GM12892 (cell line): ENCODE data around the gene GDPD4.

ENCODE experiments used
- POLR2A ChIP-seq: IDR thresholded peaks from 2 replicates; pipeline ENCODE4 v1.6.1; 2011; ENCODE audit warnings: low read depth, low read length, control low read depth
- TAF1 ChIP-seq: IDR thresholded peaks from 2 replicates; pipeline ENCODE4 v1.6.1; 2011; ENCODE audit warnings: low read depth, mild to moderate bottlenecking, control low read depth, low read length, borderline replicate concordance

- TF ChIP-seq POLR2A (no peak), TAF1 (no peak)
Observed at GRCh38 chr11:77178150-77178549, 123.3 kb downstream of the GDPD4 start.
